ENCODE measurements around the gene LRRC8E. TPM values are rescaled to one million over a fixed set of nuclear protein-coding genes. Genes with fewer than 3 reads are reported as not detected.

The LRRC8E gene
- total and polyA plus RNA-seq, 10 of the 15 experiments (the other 5 are each of a cell fraction or from before 2014, with no cell fraction given) = 0.04 to 0.32 (median 0.25) TPM; not detected in 7

GRCh38 chr19:7839476-7839875 lies 48.8 kb upstream of the LRRC8E start:
- Histone ChIP-seq H4K20me1 (ENCODE audit: control insufficient read depth, insufficient read depth) (no peaks in the 10 kb centered on the region), H3K27me3 (replicated peaks in 1 of 2; ENCODE audit: control insufficient read depth in 2 of 2, insufficient read depth in 2 of 2, low read length in 1 of 2) (no peaks in the 10 kb centered on the region), H3K4me1 (ENCODE audit: control insufficient read depth, insufficient read depth, low read length) (peaks cover 3% of the 10 kb centered on the region; the same call in 1 of the 2 replicates), H2AFZ (ENCODE audit: control insufficient read depth, low read depth, low read length) (no peak overlapping the region), H3K27ac (ENCODE audit: control insufficient read depth, insufficient read depth) (no peak overlapping the region), H3K4me3 (no peak overlapping the region), H3K4me2 (ENCODE audit: control insufficient read depth, insufficient read depth) (no peak overlapping the region), H3K9ac (ENCODE audit: control insufficient read depth, insufficient read depth, low read length) (no peak overlapping the region), H3K36me3 (ENCODE audit: control insufficient read depth in 2 of 2, insufficient read depth in 2 of 2, low read length in 1 of 2) (no peaks in the 10 kb centered on the region), H3K9me3 (replicated peaks; ENCODE audit: control insufficient read depth, insufficient read depth, low read length) (no peaks in the 10 kb centered on the region; the same call in 2 of the 3 replicates), H3K79me2 (ENCODE audit: control insufficient read depth, insufficient read depth, low read length) (no peaks in the 10 kb centered on the region)
- FAIRE-seq (no peak), ATAC-seq (no peak), DNase-seq (ENCODE audit: low read depth, low spot score) (no peak)
- ChIA-PET POLR2A (interaction anchor here (0.6 kb wide), 1 partner anchor 1529 kb away, joined by 8 read pairs; no protein-coding TSS in a partner anchor), SMC1A (ENCODE audit: uncharacterized antibody, unreplicated experiment) (no interaction called here), CTCF (interaction anchor here (0.6 kb wide), 1 partner anchor 22 kb away, joined by 4 read pairs; no protein-coding TSS in a partner anchor), RAD21 (ENCODE audit: unreplicated experiment) (no interaction called here)
- intact Hi-C loops (cut with micrococcal nuclease; ENCODE audit: unreplicated experiment) = no loop called here
- in situ Hi-C loops (cut with MboI) = no loop called here
- no peak for TF ChIP-seq CBX3 (IDR thresholded peaks at IDR 0.05; ENCODE audit: borderline replicate concordance, low read depth)
- TF ChIP-seq CHD1 (IDR thresholded peaks at IDR 0.05; ENCODE audit: low read depth, low read length) = no peak
- WGBS (ENCODE audit: insufficient coverage, insufficient replicate concordance, low lambda C conversion rate, missing lambda C conversion rate) = 77% methylated on average over 6 of the region's 6 CpGs
- BruUV-seq (replicated peaks) = no TSS peak

DNA sequence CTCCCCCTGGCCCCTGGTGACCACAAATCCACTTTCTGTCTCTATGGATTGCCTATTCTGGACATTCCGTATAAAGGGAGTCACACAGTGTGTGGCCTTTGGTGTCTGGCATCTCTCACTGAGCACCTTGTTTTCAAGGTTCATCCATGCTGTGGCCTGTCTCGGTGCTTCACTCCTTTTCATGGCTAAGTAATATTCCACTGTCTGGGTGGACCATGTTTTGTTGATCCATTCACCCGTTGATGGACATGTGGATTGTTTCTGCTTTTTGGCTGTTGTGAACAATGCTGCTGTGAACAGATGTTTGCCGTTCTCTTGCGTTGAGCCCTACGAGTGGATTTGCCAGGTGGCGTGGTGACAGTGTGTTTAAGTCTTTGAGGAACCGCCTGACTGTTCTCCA lies 47.7 kb upstream of the LRRC8E start:
- FAIRE-seq = no peak
- intact Hi-C loops (cut with micrococcal nuclease; ENCODE audit: unreplicated experiment) = no loop called here
- Histone ChIP-seq H3K4me3 (no peak overlapping the region), H3K36me3 (ENCODE audit: control insufficient read depth in 2 of 2, insufficient read depth in 2 of 2, low read length in 1 of 2) (no peaks in the 10 kb centered on the region), H4K20me1 (ENCODE audit: control insufficient read depth, insufficient read depth) (no peaks in the 10 kb centered on the region), H3K9ac (ENCODE audit: control insufficient read depth, insufficient read depth, low read length) (no peak overlapping the region), H3K79me2 (ENCODE audit: control insufficient read depth, insufficient read depth, low read length) (no peaks in the 10 kb centered on the region), H3K4me2 (ENCODE audit: control insufficient read depth, insufficient read depth) (no peak overlapping the region), H3K27ac (ENCODE audit: control insufficient read depth, insufficient read depth) (no peak overlapping the region), H3K4me1 (ENCODE audit: control insufficient read depth, insufficient read depth, low read length) (peaks cover 3% of the 10 kb centered on the region; the same call in 1 of the 2 replicates), H3K27me3 (replicated peaks in 1 of 2; ENCODE audit: control insufficient read depth in 2 of 2, insufficient read depth in 2 of 2, low read length in 1 of 2) (no peaks in the 10 kb centered on the region), H2AFZ (ENCODE audit: control insufficient read depth, low read depth, low read length) (no peak overlapping the region), H3K9me3 (replicated peaks; ENCODE audit: control insufficient read depth, insufficient read depth, low read length) (no peaks in the 10 kb centered on the region; the same call in 2 of the 3 replicates)
- TF ChIP-seq IKZF2 (IDR thresholded peaks at IDR 0.05) (no peak), TCF12 (IDR thresholded peaks at IDR 0.05; ENCODE audit: low read depth, low read length) (no peak), PBX3 (IDR thresholded peaks at IDR 0.05; ENCODE audit: insufficient replicate concordance, low read depth, low read length) (no peak), BACH1 (IDR thresholded peaks at IDR 0.05; ENCODE audit: borderline replicate concordance) (no peak), PAX5 (IDR thresholded peaks at IDR 0.05; ENCODE audit: borderline replicate concordance, low read depth, low read length) (no peak), ASH2L (IDR thresholded peaks at IDR 0.05; ENCODE audit: borderline replicate concordance, low read depth) (no peak), NFXL1 (IDR thresholded peaks at IDR 0.05; ENCODE audit: borderline replicate concordance) (no peak), ZZZ3 (IDR thresholded peaks at IDR 0.05; ENCODE audit: control insufficient read depth, insufficient read length, low read depth) (no peak), ZNF384 (IDR thresholded peaks at IDR 0.05; ENCODE audit: borderline replicate concordance, low read depth, low read length) (no peak), WRNIP1 (IDR thresholded peaks at IDR 0.05; ENCODE audit: borderline replicate concordance, low read depth, low read length) (no peak)
- no TSS peak for BruUV-seq (replicated peaks)
- no peak for ATAC-seq
- in situ Hi-C loops (cut with MboI) = no loop called here
- CTCF ChIA-PET = no interaction called here
- DNase-seq (ENCODE audit: low read depth, low spot score) = no peak
- RAD21 ChIA-PET (ENCODE audit: unreplicated experiment) = no interaction called here
- SMC1A ChIA-PET (ENCODE audit: uncharacterized antibody, unreplicated experiment) = no interaction called here
- over 99% methylated on average over 8 of the region's 8 CpGs for WGBS (ENCODE audit: insufficient coverage, insufficient replicate concordance, low lambda C conversion rate, missing lambda C conversion rate)
- POLR2A ChIA-PET = no interaction called here
